GM23338 (cell line): Measurements from ENCODE around the gene KIAA1217.

Experiments
- CREB1 ChIP-seq: fragments of 250-450 bp; sonication (Bioruptor Pico); IDR thresholded peaks from 2 replicates; pipeline ENCODE4 v1.5.0; 2020; ENCODE audit warnings: low read depth, mild to moderate bottlenecking, moderate library complexity
- EZH2 ChIP-seq: fragments of 200-600 bp; sonication (generic); IDR thresholded peaks from one replicate; pipeline ENCODE4 v1.8.0; 2017; ENCODE audit warnings: antibody characterized with exemption, mild to moderate bottlenecking, low read depth; ENCODE audit not compliant: unreplicated experiment
- EZH2phosphoT487 ChIP-seq: fragments of 200-600 bp; sonication (generic); IDR thresholded peaks from one replicate; pipeline ENCODE4 v1.8.1; 2018; ENCODE audit warnings: antibody characterized with exemption; ENCODE audit not compliant: unreplicated experiment
- JUNB ChIP-seq: IDR thresholded peaks from one replicate; pipeline ENCODE4 v1.6.1; 2016; ENCODE audit warnings: antibody characterized with exemption; ENCODE audit not compliant: unreplicated experiment
- NANOG ChIP-seq: IDR thresholded peaks from 2 replicates; pipeline ENCODE4 v1.6.1; 2016; ENCODE audit warnings: antibody characterized with exemption, borderline replicate concordance
- POLR2AphosphoS5 ChIP-seq: IDR thresholded peaks from 2 replicates; pipeline ENCODE4 v1.6.1; 2016; ENCODE audit warnings: antibody characterized with exemption, low read depth
- ZNF114 ChIP-seq: fragments of 250-450 bp; sonication (Bioruptor Pico); IDR thresholded peaks from 2 replicates; pipeline ENCODE4 v1.5.0; 2020; ENCODE audit warnings: mild to moderate bottlenecking, moderate library complexity
- ZNF331 ChIP-seq: fragments of 250-450 bp; sonication (Bioruptor Pico); IDR thresholded peaks from 2 replicates; pipeline ENCODE4 v1.5.0; 2020; ENCODE audit warnings: low read depth, mild to moderate bottlenecking, moderate library complexity
- TF ChIP-seq, protein P1 (sequence below), 2 experiments: fragments of 200-600 bp in 1 of 2; sonication (generic) in 1 of 2; conservative IDR thresholded peaks; 2 replicates each; pipeline versions ENCODE4 v1.5.1 to v1.6.1; 2016 to 2017; ENCODE audit warnings: antibody characterized with exemption in 2 of 2, low read depth in 2 of 2, mild to moderate bottlenecking in 2 of 2, moderate library complexity in 1 of 2
- TF ChIP-seq, protein P2 (sequence below): IDR thresholded peaks from one replicate; pipeline ENCODE4 v1.6.1; 2018; ENCODE audit warnings: antibody characterized with exemption; ENCODE audit not compliant: unreplicated experiment
- TF ChIP-seq, protein P3 (sequence below): IDR thresholded peaks from 2 replicates; pipeline ENCODE4 v1.6.1; 2016; ENCODE audit warnings: antibody characterized with exemption

DNA sequence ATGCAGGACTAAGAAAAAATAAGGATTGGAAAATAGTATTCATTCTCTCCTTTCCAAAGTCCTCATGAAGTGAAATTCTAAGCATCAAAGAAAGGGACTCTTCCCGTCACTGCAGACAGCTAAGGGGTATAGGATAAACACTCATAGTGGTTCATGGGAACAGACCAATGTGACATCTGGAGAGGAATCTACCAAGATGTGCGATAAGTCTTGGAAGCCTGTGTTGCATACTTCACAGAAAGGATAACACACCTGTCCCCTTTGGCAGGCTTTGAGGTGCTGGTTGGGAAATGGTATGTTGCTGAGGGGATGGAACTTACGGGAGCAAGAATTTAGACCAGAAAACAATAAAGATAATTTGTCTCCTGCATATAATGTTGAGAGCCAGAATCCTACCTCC is 266.7 kb downstream of the KIAA1217 start:
- TF ChIP-seq POLR2AphosphoS5, result no peak
- TF ChIP-seq EZH2phosphoT487, result no peak
- TF ChIP-seq, protein P1, sequence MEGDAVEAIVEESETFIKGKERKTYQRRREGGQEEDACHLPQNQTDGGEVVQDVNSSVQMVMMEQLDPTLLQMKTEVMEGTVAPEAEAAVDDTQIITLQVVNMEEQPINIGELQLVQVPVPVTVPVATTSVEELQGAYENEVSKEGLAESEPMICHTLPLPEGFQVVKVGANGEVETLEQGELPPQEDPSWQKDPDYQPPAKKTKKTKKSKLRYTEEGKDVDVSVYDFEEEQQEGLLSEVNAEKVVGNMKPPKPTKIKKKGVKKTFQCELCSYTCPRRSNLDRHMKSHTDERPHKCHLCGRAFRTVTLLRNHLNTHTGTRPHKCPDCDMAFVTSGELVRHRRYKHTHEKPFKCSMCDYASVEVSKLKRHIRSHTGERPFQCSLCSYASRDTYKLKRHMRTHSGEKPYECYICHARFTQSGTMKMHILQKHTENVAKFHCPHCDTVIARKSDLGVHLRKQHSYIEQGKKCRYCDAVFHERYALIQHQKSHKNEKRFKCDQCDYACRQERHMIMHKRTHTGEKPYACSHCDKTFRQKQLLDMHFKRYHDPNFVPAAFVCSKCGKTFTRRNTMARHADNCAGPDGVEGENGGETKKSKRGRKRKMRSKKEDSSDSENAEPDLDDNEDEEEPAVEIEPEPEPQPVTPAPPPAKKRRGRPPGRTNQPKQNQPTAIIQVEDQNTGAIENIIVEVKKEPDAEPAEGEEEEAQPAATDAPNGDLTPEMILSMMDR (conservative IDR thresholded peaks at IDR 0.05; ENCODE audit: low read depth in 2 of 2), result no peak
- no peak for TF ChIP-seq EZH2
- TF ChIP-seq CREB1, result no peak
- TF ChIP-seq, protein P2, sequence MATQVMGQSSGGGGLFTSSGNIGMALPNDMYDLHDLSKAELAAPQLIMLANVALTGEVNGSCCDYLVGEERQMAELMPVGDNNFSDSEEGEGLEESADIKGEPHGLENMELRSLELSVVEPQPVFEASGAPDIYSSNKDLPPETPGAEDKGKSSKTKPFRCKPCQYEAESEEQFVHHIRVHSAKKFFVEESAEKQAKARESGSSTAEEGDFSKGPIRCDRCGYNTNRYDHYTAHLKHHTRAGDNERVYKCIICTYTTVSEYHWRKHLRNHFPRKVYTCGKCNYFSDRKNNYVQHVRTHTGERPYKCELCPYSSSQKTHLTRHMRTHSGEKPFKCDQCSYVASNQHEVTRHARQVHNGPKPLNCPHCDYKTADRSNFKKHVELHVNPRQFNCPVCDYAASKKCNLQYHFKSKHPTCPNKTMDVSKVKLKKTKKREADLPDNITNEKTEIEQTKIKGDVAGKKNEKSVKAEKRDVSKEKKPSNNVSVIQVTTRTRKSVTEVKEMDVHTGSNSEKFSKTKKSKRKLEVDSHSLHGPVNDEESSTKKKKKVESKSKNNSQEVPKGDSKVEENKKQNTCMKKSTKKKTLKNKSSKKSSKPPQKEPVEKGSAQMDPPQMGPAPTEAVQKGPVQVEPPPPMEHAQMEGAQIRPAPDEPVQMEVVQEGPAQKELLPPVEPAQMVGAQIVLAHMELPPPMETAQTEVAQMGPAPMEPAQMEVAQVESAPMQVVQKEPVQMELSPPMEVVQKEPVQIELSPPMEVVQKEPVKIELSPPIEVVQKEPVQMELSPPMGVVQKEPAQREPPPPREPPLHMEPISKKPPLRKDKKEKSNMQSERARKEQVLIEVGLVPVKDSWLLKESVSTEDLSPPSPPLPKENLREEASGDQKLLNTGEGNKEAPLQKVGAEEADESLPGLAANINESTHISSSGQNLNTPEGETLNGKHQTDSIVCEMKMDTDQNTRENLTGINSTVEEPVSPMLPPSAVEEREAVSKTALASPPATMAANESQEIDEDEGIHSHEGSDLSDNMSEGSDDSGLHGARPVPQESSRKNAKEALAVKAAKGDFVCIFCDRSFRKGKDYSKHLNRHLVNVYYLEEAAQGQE, result no peak
- TF ChIP-seq ZNF331, result no peak
- no peak for TF ChIP-seq ZNF114
- TF ChIP-seq, protein P3, sequence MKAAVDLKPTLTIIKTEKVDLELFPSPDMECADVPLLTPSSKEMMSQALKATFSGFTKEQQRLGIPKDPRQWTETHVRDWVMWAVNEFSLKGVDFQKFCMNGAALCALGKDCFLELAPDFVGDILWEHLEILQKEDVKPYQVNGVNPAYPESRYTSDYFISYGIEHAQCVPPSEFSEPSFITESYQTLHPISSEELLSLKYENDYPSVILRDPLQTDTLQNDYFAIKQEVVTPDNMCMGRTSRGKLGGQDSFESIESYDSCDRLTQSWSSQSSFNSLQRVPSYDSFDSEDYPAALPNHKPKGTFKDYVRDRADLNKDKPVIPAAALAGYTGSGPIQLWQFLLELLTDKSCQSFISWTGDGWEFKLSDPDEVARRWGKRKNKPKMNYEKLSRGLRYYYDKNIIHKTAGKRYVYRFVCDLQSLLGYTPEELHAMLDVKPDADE, result no peak
- no peak for TF ChIP-seq JUNB
- TF ChIP-seq NANOG, result no peak
